Head of caudate nucleus (tissue), 42 donors: ENCODE measurements around the gene ZBTB49.

ENCODE experiments used
- DNase-seq, 42 donors: peaks; one replicate each; pipeline versions ENCODE4 v3.0.0 to v3.0.0-alpha.2; 2020 to 2021; ENCODE audit warnings: mixed read lengths in 7 of 42
- intact Hi-C: fragments of 100-400 bp; cut with DNase I; formaldehyde crosslinking; loops from one replicate; pipeline ENCODE4 v1.15.0; 2022

ZBTB49 gene

GRCh38 chr4:4269856-4270255, 20.2 kb upstream of the ZBTB49 start:
- DNase-seq = no peak
- intact Hi-C loops = no loop called here

GRCh38 chr4:4270529-4270928, 19.5 kb upstream of the ZBTB49 start:
- intact Hi-C loops = no loop called here
- no peak for DNase-seq

GRCh38 chr4:4271912-4272311, 18.1 kb upstream of the ZBTB49 start:
- no peak for DNase-seq
- intact Hi-C loops = no loop called here

GRCh38 chr4:4274226-4274625, 15.8 kb upstream of the ZBTB49 start:
- intact Hi-C loops = no loop called here

GRCh38 chr4:4277531-4277930, 12.5 kb upstream of the ZBTB49 start:
- DNase-seq = no peak
- intact Hi-C loops = no loop called here

More at GRCh38 chr4:4274226-4274625, 15.8 kb upstream of the ZBTB49 start:
- DNase-seq = no peak

GRCh38 chr4:4281787-4282186, 8.3 kb upstream of the ZBTB49 start:
- intact Hi-C loops = no loop called here
- no peak for DNase-seq

- peak in 1 of 42 donors; percentile 4 for DNase-seq
- intact Hi-C loops = loop anchor here (5.0 kb wide), 1 partner anchor 38 kb away; the partner anchor contains the start of gene TMEM128
Measured at GRCh38 chr4:4284827-4285618, 5.0 kb upstream of the ZBTB49 start.

- no peak for DNase-seq
- intact Hi-C loops = loop anchor here (5.0 kb wide), 1 partner anchor 41 kb away; the partner anchor contains the start of gene TMEM128
Measured at GRCh38 chr4:4288098-4288497, 2.0 kb upstream of the ZBTB49 start.

GRCh38 chr4:4289055-4289454, 996 bp upstream of the ZBTB49 start:
- DNase-seq = no peak
- intact Hi-C loops = loop anchor here (5.0 kb wide), 1 partner anchor 42 kb away; the partner anchor contains the start of gene TMEM128

- intact Hi-C loops = loop anchor here (5.0 kb wide), 1 partner anchor 42 kb away; the partner anchor contains the start of gene TMEM128
- DNase-seq = peak in 1 of 42 donors; percentile 8
Measured at GRCh38 chr4:4289597-4289940, 482 bp upstream of the ZBTB49 start.

- intact Hi-C loops = no loop called here
- no peak for DNase-seq
Measured at GRCh38 chr4:4293279-4293678, 3.2 kb downstream of the ZBTB49 start.

GRCh38 chr4:4296283-4296846, 6.3 kb downstream of the ZBTB49 start:
- peak in 10 of 42 donors; percentile 2 to 60 (median 28) for DNase-seq

GRCh38 chr4:4299006-4299405, 9.0 kb downstream of the ZBTB49 start:
- intact Hi-C loops = no loop called here
- no peak for DNase-seq

More at GRCh38 chr4:4296283-4296846, 6.3 kb downstream of the ZBTB49 start:
- intact Hi-C loops = no loop called here

GRCh38 chr4:4302001-4302400, 11.9 kb downstream of the ZBTB49 start:
- no peak for DNase-seq
- intact Hi-C loops = no loop called here

- peak in 1 of 42 donors; percentile 37 for DNase-seq
- intact Hi-C loops = no loop called here
Measured at GRCh38 chr4:4302416-4302815, 12.4 kb downstream of the ZBTB49 start.

- intact Hi-C loops = no loop called here
- DNase-seq = peak in 5 of 42 donors; percentile 13 to 58 (median 44)
Measured at GRCh38 chr4:4306920-4307319, 16.9 kb downstream of the ZBTB49 start.

GRCh38 chr4:4308800-4309441, 18.9 kb downstream of the ZBTB49 start:
- peak in 1 of 42 donors; percentile 20 for DNase-seq
- intact Hi-C loops = no loop called here

GRCh38 chr4:4311193-4311592, 21.1 kb downstream of the ZBTB49 start:
- DNase-seq = no peak

GRCh38 chr4:4315461-4316149, 25.6 kb downstream of the ZBTB49 start:
- peak in 1 of 42 donors; percentile 27 for DNase-seq
- intact Hi-C loops = no loop called here

More at GRCh38 chr4:4311193-4311592, 21.1 kb downstream of the ZBTB49 start:
- intact Hi-C loops = no loop called here
